Body of pancreas (tissue), 4 donors: ENCODE results near the gene HMGN2.

Source experiments
- CTCF ChIP-seq, 7 experiments: fragments of 450-650 bp in 4 of 7; fragments of 200-600 bp in 3 of 7; sonication (generic) in 3 of 7; IDR thresholded peaks; one replicate each; pipeline ENCODE4 v1.5.1; 2016 to 2019; ENCODE audit warnings: antibody characterized with exemption in 7 of 7
- POLR2A ChIP-seq, 3 donors: fragments of 450-650 bp; IDR thresholded peaks; one replicate each; pipeline ENCODE4 v1.6.1; 2016; ENCODE audit warnings: antibody characterized with exemption in 3 of 3, mild to moderate bottlenecking in 2 of 3

- TF ChIP-seq CTCF (IDR thresholded peaks at IDR 0.05) (no peak), POLR2A (IDR thresholded peaks at IDR 0.05) (no peak)
These were observed 39.4 kb upstream of the HMGN2 start for GRCh38 chr1:26432793-26433192.
